Activated naive CD4-positive, alpha-beta T cell treated with anti-CD3 and anti-CD28 coated beads, Interleukin-2, amount 50 U/mL, for 72 hours (primary cell): ENCODE results near the gene GALE. TPM values are rescaled to one million over a fixed set of nuclear protein-coding genes. Genes with fewer than 3 reads are reported as not detected.
"Not testable (repeated sequence)": the region's sequence is repeated elsewhere in the genome, so short reads cannot be mapped to it uniquely, and the experiment has no call there.

Source experiments
- ATAC-seq, 2 donors: fragments of 150-1000 bp; cut with Tn5 transposase; 2 replicates each; pipeline ENCODE4 v1.10.0; 2021; ENCODE audit warnings: mild to moderate bottlenecking in 2 of 2, moderate library complexity in 2 of 2
- DNase-seq, 2 donors: peaks; one replicate each; pipeline ENCODE4 v3.0.0; 2021 to 2022; ENCODE audit warnings: low spot score in 2 of 2
- H3K27ac Mint-ChIP-seq, 2 donors: one replicate each; pipeline ENCODE4 v1.8.0; 2022; ENCODE audit warnings: mild to moderate bottlenecking in 2 of 2, mixed read lengths in 2 of 2
- H3K36me3 Mint-ChIP-seq, 2 donors: one replicate each; pipeline ENCODE4 v1.8.0; 2022; ENCODE audit warnings: mixed read lengths in 2 of 2
- H3K9me3 Mint-ChIP-seq, 2 donors: one replicate each; pipeline ENCODE4 v1.8.0; 2022; ENCODE audit warnings: mixed read lengths in 2 of 2
- total RNA-seq, 2 donors: library from RNA; stranded (reverse); gene quantifications; one replicate each; pipeline ENCODE4 v1.2.3, GENCODE V29; 2022

GALE gene
- total RNA-seq = 10 to 100 TPM; 43.6 to 53.2 TPM

GRCh38 chr1:23800400-23801337 is at the start of gene GALE:
TSS of gene GALE (minus strand) at chr1:23800754. CDS start at chr1:23799007, 1,747 bp downstream.
- peak; percentile 88 to 93 for ATAC-seq

GRCh38 chr1:23848673-23849616 is 48.4 kb upstream of the GALE start:
- no peaks in the 10 kb centered on the region for H3K9me3 Mint-ChIP-seq
- H3K36me3 Mint-ChIP-seq = peaks cover 18 to 22% of the 10 kb centered on the region in 2 donors
- DNase-seq = no peak
- no peak for ATAC-seq
- H3K27ac Mint-ChIP-seq = no peak overlapping the region

More at GRCh38 chr1:23800400-23801337, at the start of gene GALE:
- Mint-ChIP-seq H3K9me3 (no peaks in the 10 kb centered on the region), H3K27ac (peak within 1 kb of the TSS; percentile 92 to 97), H3K36me3 (peaks cover 6 to 10% of the 10 kb centered on the region in 2 donors)
- peak; percentile 94 for DNase-seq

GRCh38 chr1:23847482-23848095 is 47.0 kb upstream of the GALE start:
- not testable (repeated sequence) for H3K9me3 Mint-ChIP-seq, DNase-seq, H3K27ac Mint-ChIP-seq, ATAC-seq
- peaks cover 18 to 22% of the 10 kb centered on the region in 2 donors for H3K36me3 Mint-ChIP-seq

- no peak for ATAC-seq
- Mint-ChIP-seq H3K9me3 (no peaks in the 10 kb centered on the region), H3K36me3 (peaks cover 18 to 22% of the 10 kb centered on the region in 2 donors), H3K27ac (no peak overlapping the region)
- no peak for DNase-seq
Observed at GRCh38 chr1:23845163-23845562, 44.6 kb upstream of the GALE start.

GRCh38 chr1:23843644-23844043 is 43.1 kb upstream of the GALE start:
- no peak for ATAC-seq
- H3K9me3 Mint-ChIP-seq = no peaks in the 10 kb centered on the region
- DNase-seq = no peak
- no peak overlapping the region for H3K27ac Mint-ChIP-seq
- H3K36me3 Mint-ChIP-seq = peaks cover 18 to 21% of the 10 kb centered on the region in 2 donors

- peak in 1 of 2 donors; percentile 71 for DNase-seq
Observed at GRCh38 chr1:23838401-23838866, 37.9 kb upstream of the GALE start.

GRCh38 chr1:23837908-23838307 is 37.4 kb upstream of the GALE start:
- ATAC-seq (peak in 1 of 2 donors; percentile 19), DNase-seq (no peak)

More at GRCh38 chr1:23838401-23838866, 37.9 kb upstream of the GALE start:
- Mint-ChIP-seq H3K27ac (peak overlapping the region in 1 of 2 donors; percentile 48), H3K36me3 (no peaks in the 10 kb centered on the region), H3K9me3 (no peaks in the 10 kb centered on the region)
- ATAC-seq = peak; percentile 99

GRCh38 chr1:23836037-23836436 is 35.5 kb upstream of the GALE start:
- no peak for DNase-seq
- Mint-ChIP-seq H3K9me3 (no peaks in the 10 kb centered on the region), H3K27ac (no peak overlapping the region), H3K36me3 (no peaks in the 10 kb centered on the region)
- no peak for ATAC-seq

More at GRCh38 chr1:23837908-23838307, 37.4 kb upstream of the GALE start:
- no peaks in the 10 kb centered on the region for H3K9me3 Mint-ChIP-seq
- H3K27ac Mint-ChIP-seq = peak overlapping the region in 1 of 2 donors; percentile 48
- no peaks in the 10 kb centered on the region for H3K36me3 Mint-ChIP-seq

GRCh38 chr1:23834156-23834555 is 33.6 kb upstream of the GALE start:
- not testable (repeated sequence) for H3K36me3 Mint-ChIP-seq, H3K27ac Mint-ChIP-seq, ATAC-seq, DNase-seq, H3K9me3 Mint-ChIP-seq

GRCh38 chr1:23827717-23828116 is 27.2 kb upstream of the GALE start:
- ATAC-seq = no peak
- Mint-ChIP-seq H3K27ac (no peak overlapping the region), H3K9me3 (no peaks in the 10 kb centered on the region), H3K36me3 (peaks cover 7 to 8% of the 10 kb centered on the region in 2 donors)
- no peak for DNase-seq

- not testable (repeated sequence) for H3K9me3 Mint-ChIP-seq, ATAC-seq, H3K27ac Mint-ChIP-seq, H3K36me3 Mint-ChIP-seq, DNase-seq
Observed at GRCh38 chr1:23826590-23826989, 26.0 kb upstream of the GALE start.

- H3K9me3 Mint-ChIP-seq = no peaks in the 10 kb centered on the region
- no peak for DNase-seq
- H3K27ac Mint-ChIP-seq = peak overlapping the region; percentile 96 to 98
- H3K36me3 Mint-ChIP-seq = peaks cover 7 to 8% of the 10 kb centered on the region in 2 donors
- ATAC-seq = peak; percentile 33 to 57
Observed at GRCh38 chr1:23825762-23826522, 25.4 kb upstream of the GALE start.

GRCh38 chr1:23825076-23825761 is 24.7 kb upstream of the GALE start, which contains the start of gene HMGCL:
TSS of gene HMGCL (minus strand) at chr1:23825429. CDS start at chr1:23825415, 14 bp downstream.
- ATAC-seq (peak; percentile 96 to 97), DNase-seq (peak; percentile 82 to 84)
- Mint-ChIP-seq H3K36me3 (peaks cover 7 to 8% of the 10 kb centered on the region in 2 donors), H3K27ac (peak within 1 kb of the TSS; percentile 96 to 98), H3K9me3 (no peaks in the 10 kb centered on the region)

- Mint-ChIP-seq H3K9me3 (no peaks in the 10 kb centered on the region), H3K27ac (peak overlapping the region; percentile 96 to 98), H3K36me3 (peaks cover 7 to 8% of the 10 kb centered on the region in 2 donors)
- DNase-seq (no peak), ATAC-seq (no peak)
Observed at GRCh38 chr1:23824711-23825075, 24.1 kb upstream of the GALE start.

GRCh38 chr1:23823767-23824166 is 23.2 kb upstream of the GALE start:
- Mint-ChIP-seq H3K36me3 (peaks cover 7 to 8% of the 10 kb centered on the region in 2 donors), H3K27ac (peak overlapping the region; percentile 84 to 98), H3K9me3 (no peaks in the 10 kb centered on the region)
- ATAC-seq (no peak), DNase-seq (no peak)
